ENCODE results near the gene ESPNL.

DNA sequence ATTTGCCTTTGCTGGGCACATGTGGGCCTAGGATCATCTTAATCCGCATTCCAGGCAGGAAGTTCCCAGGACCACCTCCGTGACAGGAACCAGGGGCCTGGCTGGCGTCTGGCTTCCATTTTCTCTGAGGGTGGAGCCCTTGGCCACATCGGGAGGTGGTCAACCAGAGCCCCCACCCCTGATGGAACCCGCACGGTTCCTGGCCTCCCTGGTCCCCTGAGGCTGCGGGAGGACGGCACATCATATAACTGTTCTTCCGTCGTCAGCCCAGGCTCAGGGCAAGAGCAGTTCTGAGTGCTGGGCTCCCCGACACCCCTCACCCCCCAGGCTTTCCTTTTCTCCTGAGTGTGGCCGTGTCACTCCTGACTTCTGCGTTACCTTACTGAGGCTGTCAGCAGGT is 13.5 kb downstream of the ESPNL start:
- no peak for TF ChIP-seq POLR2A (IDR thresholded peaks at IDR 0.05; ENCODE audit: low read length)
- no peak for TF ChIP-seq GATA1 (IDR thresholded peaks at IDR 0.05; ENCODE audit: low read depth, low read length)
